GM08714 (cell line): ENCODE results near the gene VIPR2.
"Not testable (repeated sequence)": the region's sequence is repeated elsewhere in the genome, so short reads cannot be mapped to it uniquely, and the experiment has no call there.

ENCODE experiments used
- H3K4me3 ChIP-seq: fragments of 200-500 bp; sonication (Bioruptor generic); 2 replicates; pipeline ENCODE4 v1.5.1; 2014; ENCODE audit warnings: mild to moderate bottlenecking, low read length, inconsistent platforms
- ZNF274 ChIP-seq: IDR thresholded peaks from 2 replicates; pipeline ENCODE4 v1.6.1; 2012; ENCODE audit warnings: mild to moderate bottlenecking, low read depth, low read length

The VIPR2 gene

GRCh38 chr7:159091041-159091440, 53.6 kb downstream of the VIPR2 start:
- H3K4me3 ChIP-seq: no peak overlapping the region

GRCh38 chr7:159088016-159088865, 56.4 kb downstream of the VIPR2 start:
- no peak for TF ChIP-seq ZNF274

More at GRCh38 chr7:159091041-159091440, 53.6 kb downstream of the VIPR2 start:
- TF ChIP-seq ZNF274: no peak

GRCh38 chr7:159086301-159086925, 58.3 kb downstream of the VIPR2 start:
- no peak for TF ChIP-seq ZNF274
- no peak overlapping the region for H3K4me3 ChIP-seq

More at GRCh38 chr7:159088016-159088865, 56.4 kb downstream of the VIPR2 start:
- no peak overlapping the region for H3K4me3 ChIP-seq

- no peak for TF ChIP-seq ZNF274
- no peak overlapping the region for H3K4me3 ChIP-seq
Measured at GRCh38 chr7:159084069-159084801, 60.4 kb downstream of the VIPR2 start.

GRCh38 chr7:159083698-159084068, 61.0 kb downstream of the VIPR2 start:
- no peak overlapping the region for H3K4me3 ChIP-seq
- TF ChIP-seq ZNF274: no peak

- TF ChIP-seq ZNF274: no peak
- no peak overlapping the region for H3K4me3 ChIP-seq
Measured at GRCh38 chr7:159083001-159083697, 61.5 kb downstream of the VIPR2 start.

GRCh38 chr7:159082075-159082474, 62.6 kb downstream of the VIPR2 start:
- not testable (repeated sequence) for H3K4me3 ChIP-seq

- no peak for TF ChIP-seq ZNF274
- no peak overlapping the region for H3K4me3 ChIP-seq
Measured at GRCh38 chr7:159078911-159079270, 65.8 kb downstream of the VIPR2 start.

- H3K4me3 ChIP-seq: no peak overlapping the region
- no peak for TF ChIP-seq ZNF274
Measured at GRCh38 chr7:159078193-159078910, 66.3 kb downstream of the VIPR2 start.

- TF ChIP-seq ZNF274: no peak
- H3K4me3 ChIP-seq: no peak overlapping the region
Measured at GRCh38 chr7:159076333-159076732, 68.3 kb downstream of the VIPR2 start.

GRCh38 chr7:159075563-159076238, 69.0 kb downstream of the VIPR2 start:
- TF ChIP-seq ZNF274: no peak
- no peak overlapping the region for H3K4me3 ChIP-seq

- no peak for TF ChIP-seq ZNF274
- no peak overlapping the region for H3K4me3 ChIP-seq
Measured at GRCh38 chr7:159071260-159071659, 73.4 kb downstream of the VIPR2 start.
